Gastroesophageal sphincter (tissue), 3 donors: Measurements from ENCODE around the gene SPATA16.

Experiments used
- POLR2AphosphoS5 ChIP-seq: sonication (generic); formaldehyde crosslinking; IDR thresholded peaks from one replicate; pipeline ENCODE4 v1.6.1; 2017; ENCODE audit warnings: antibody characterized with exemption
- TF ChIP-seq, protein P1 (sequence below), 4 experiments: fragments of 200-600 bp in 2 of 4; fragments of 450-650 bp in 2 of 4; sonication (generic) in 1 of 4; IDR thresholded peaks; one replicate each; pipeline ENCODE4 v1.5.1; 2017 to 2019; ENCODE audit warnings: antibody characterized with exemption in 4 of 4, mild to moderate bottlenecking in 2 of 4, moderate library complexity in 2 of 4

DNA sequence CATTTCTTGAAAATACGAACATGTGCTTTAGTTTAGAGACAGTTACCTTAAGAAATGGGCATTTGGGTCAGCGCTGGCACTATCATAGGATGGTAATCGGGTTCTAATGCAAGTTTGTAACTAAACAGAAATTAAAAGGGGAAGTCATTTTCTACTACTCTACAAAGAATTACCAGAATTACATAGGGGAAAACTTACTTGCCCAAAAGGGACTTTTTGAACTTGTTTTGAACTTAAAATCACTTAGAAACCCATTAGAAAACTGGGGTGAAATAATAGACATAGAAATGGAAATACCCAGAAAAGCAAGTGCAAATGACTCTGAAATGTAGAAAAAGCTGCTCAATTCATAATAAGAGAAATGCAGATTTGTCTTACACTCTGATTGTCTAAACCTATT, 44.9 kb downstream of the SPATA16 start:
- TF ChIP-seq, protein P1, sequence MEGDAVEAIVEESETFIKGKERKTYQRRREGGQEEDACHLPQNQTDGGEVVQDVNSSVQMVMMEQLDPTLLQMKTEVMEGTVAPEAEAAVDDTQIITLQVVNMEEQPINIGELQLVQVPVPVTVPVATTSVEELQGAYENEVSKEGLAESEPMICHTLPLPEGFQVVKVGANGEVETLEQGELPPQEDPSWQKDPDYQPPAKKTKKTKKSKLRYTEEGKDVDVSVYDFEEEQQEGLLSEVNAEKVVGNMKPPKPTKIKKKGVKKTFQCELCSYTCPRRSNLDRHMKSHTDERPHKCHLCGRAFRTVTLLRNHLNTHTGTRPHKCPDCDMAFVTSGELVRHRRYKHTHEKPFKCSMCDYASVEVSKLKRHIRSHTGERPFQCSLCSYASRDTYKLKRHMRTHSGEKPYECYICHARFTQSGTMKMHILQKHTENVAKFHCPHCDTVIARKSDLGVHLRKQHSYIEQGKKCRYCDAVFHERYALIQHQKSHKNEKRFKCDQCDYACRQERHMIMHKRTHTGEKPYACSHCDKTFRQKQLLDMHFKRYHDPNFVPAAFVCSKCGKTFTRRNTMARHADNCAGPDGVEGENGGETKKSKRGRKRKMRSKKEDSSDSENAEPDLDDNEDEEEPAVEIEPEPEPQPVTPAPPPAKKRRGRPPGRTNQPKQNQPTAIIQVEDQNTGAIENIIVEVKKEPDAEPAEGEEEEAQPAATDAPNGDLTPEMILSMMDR (IDR thresholded peaks at IDR 0.05): no peak
- TF ChIP-seq POLR2AphosphoS5: no peak
